ENCODE results near the gene NPR2.

Gene NPR2

GRCh38 chr9:35783418-35783817 lies 8.0 kb upstream of the NPR2 start:
- no peak overlapping the region for H3K27ac ChIP-seq (ENCODE audit: low read depth, low read length)
- no peaks in the 10 kb centered on the region for H3K9me3 ChIP-seq (ENCODE audit: control insufficient read depth, insufficient read depth, low read length)
- H3K4me3 ChIP-seq (ENCODE audit: low read depth, low read length), result no peak overlapping the region
- no peaks in the 10 kb centered on the region for H3K36me3 ChIP-seq (ENCODE audit: control insufficient read depth, insufficient read depth, low read length)
- H3K4me1 ChIP-seq (ENCODE audit: control insufficient read depth, insufficient read depth, low read length), result no peaks in the 10 kb centered on the region
- no peak overlapping the region for H3K9ac ChIP-seq (ENCODE audit: low read depth, low read length)
- no peaks in the 10 kb centered on the region for H3K27me3 ChIP-seq (ENCODE audit: control insufficient read depth, insufficient read depth, low read length)

DNA sequence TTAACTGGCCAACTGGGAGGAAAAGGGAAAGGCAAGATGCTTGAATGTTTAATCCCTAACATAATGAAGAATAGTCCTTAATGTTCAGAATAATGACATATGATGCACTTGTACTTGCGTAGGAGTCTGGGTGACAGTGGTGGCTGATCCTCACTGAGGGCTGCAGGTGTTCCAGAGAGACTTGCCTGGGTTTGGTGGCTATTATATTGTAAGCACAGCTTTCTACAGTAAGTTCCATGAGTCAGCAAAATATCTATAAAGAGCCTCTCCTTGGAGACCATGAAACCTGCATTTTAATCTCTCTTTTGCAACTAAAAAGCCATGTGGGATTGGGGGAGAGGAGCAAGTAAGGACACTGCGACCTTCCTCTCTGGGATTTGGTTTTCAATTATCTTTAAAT lies 1.9 kb upstream of the NPR2 start:
- Histone ChIP-seq H3K4me3 (ENCODE audit: low read depth, low read length) (no peak overlapping the region), H3K9me3 (ENCODE audit: control insufficient read depth, insufficient read depth, low read length) (no peaks in the 10 kb centered on the region), H3K36me3 (ENCODE audit: control insufficient read depth, insufficient read depth, low read length) (no peaks in the 10 kb centered on the region), H3K27ac (ENCODE audit: low read depth, low read length) (no peak overlapping the region), H3K27me3 (ENCODE audit: control insufficient read depth, insufficient read depth, low read length) (peaks cover 7% of the 10 kb centered on the region; the same call in 1 of the 2 replicates), H3K9ac (ENCODE audit: low read depth, low read length) (no peak overlapping the region), H3K4me1 (ENCODE audit: control insufficient read depth, insufficient read depth, low read length) (peaks cover 18% of the 10 kb centered on the region)

DNA sequence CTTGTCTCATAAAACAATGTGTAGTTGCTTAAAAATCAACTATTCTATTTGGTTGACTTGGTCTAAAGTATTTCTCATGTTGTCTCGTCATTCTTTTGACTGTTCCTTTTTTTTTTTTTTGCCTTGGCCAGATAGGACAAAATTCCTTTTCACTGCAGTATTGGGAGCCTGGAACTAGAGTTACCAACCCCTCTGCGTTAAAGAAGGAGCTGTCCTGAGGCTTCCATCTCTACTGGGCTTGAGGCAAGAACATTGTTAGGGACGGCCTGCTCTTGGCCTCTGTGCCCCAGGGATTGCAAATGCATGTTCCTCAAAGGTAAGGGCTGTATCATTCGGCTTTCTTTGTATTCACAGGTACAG lies 1.4 kb upstream of the NPR2 start:
- Histone ChIP-seq H3K27me3 (ENCODE audit: control insufficient read depth, insufficient read depth, low read length) (peaks cover 7% of the 10 kb centered on the region; the same call in 1 of the 2 replicates), H3K9ac (ENCODE audit: low read depth, low read length) (no peak overlapping the region), H3K4me3 (ENCODE audit: low read depth, low read length) (no peak overlapping the region), H3K27ac (ENCODE audit: low read depth, low read length) (no peak overlapping the region), H3K9me3 (ENCODE audit: control insufficient read depth, insufficient read depth, low read length) (no peaks in the 10 kb centered on the region), H3K36me3 (ENCODE audit: control insufficient read depth, insufficient read depth, low read length) (no peaks in the 10 kb centered on the region), H3K4me1 (ENCODE audit: control insufficient read depth, insufficient read depth, low read length) (peaks cover 18% of the 10 kb centered on the region)

GRCh38 chr9:35790385-35791296 lies 750 bp upstream of the NPR2 start:
- H3K4me3 ChIP-seq (ENCODE audit: low read depth, low read length), result peak overlapping the region; percentile 53
- H3K27ac ChIP-seq (ENCODE audit: low read depth, low read length), result peak overlapping the region; percentile 20
- H3K9ac ChIP-seq (ENCODE audit: low read depth, low read length), result peak overlapping the region; percentile 20; the same call in 1 of the 2 replicates
- H3K27me3 ChIP-seq (ENCODE audit: control insufficient read depth, insufficient read depth, low read length), result peaks cover 7% of the 10 kb centered on the region; the same call in 1 of the 2 replicates
- peaks cover 18% of the 10 kb centered on the region for H3K4me1 ChIP-seq (ENCODE audit: control insufficient read depth, insufficient read depth, low read length)
- no peaks in the 10 kb centered on the region for H3K9me3 ChIP-seq (ENCODE audit: control insufficient read depth, insufficient read depth, low read length)
- H3K36me3 ChIP-seq (ENCODE audit: control insufficient read depth, insufficient read depth, low read length), result no peaks in the 10 kb centered on the region

GRCh38 chr9:35792024-35792813 lies 828 bp downstream of the NPR2 start:
- H3K9me3 ChIP-seq (ENCODE audit: control insufficient read depth, insufficient read depth, low read length), result no peaks in the 10 kb centered on the region
- peak overlapping the region; percentile 71; the same call in 1 of the 2 replicates for H3K4me3 ChIP-seq (ENCODE audit: low read depth, low read length)
- no peak overlapping the region for H3K9ac ChIP-seq (ENCODE audit: low read depth, low read length)
- no peak overlapping the region for H3K27ac ChIP-seq (ENCODE audit: low read depth, low read length)
- no peaks in the 10 kb centered on the region for H3K36me3 ChIP-seq (ENCODE audit: control insufficient read depth, insufficient read depth, low read length)
- H3K27me3 ChIP-seq (ENCODE audit: control insufficient read depth, insufficient read depth, low read length), result peaks cover 7% of the 10 kb centered on the region; the same call in 1 of the 2 replicates
- H3K4me1 ChIP-seq (ENCODE audit: control insufficient read depth, insufficient read depth, low read length), result peaks cover 18% of the 10 kb centered on the region

GRCh38 chr9:35792826-35793225 lies 1.4 kb downstream of the NPR2 start:
- H3K36me3 ChIP-seq (ENCODE audit: control insufficient read depth, insufficient read depth, low read length), result no peaks in the 10 kb centered on the region
- peaks cover 18% of the 10 kb centered on the region for H3K4me1 ChIP-seq (ENCODE audit: control insufficient read depth, insufficient read depth, low read length)
- H3K9me3 ChIP-seq (ENCODE audit: control insufficient read depth, insufficient read depth, low read length), result no peaks in the 10 kb centered on the region
- H3K9ac ChIP-seq (ENCODE audit: low read depth, low read length), result no peak overlapping the region
- no peak overlapping the region for H3K27ac ChIP-seq (ENCODE audit: low read depth, low read length)
- peaks cover 7% of the 10 kb centered on the region; the same call in 1 of the 2 replicates for H3K27me3 ChIP-seq (ENCODE audit: control insufficient read depth, insufficient read depth, low read length)
- H3K4me3 ChIP-seq (ENCODE audit: low read depth, low read length), result no peak overlapping the region

GRCh38 chr9:35793461-35793860 lies 2.1 kb downstream of the NPR2 start:
- H3K4me1 ChIP-seq (ENCODE audit: control insufficient read depth, insufficient read depth, low read length), result peaks cover 18% of the 10 kb centered on the region
- no peak overlapping the region for H3K4me3 ChIP-seq (ENCODE audit: low read depth, low read length)
- H3K27me3 ChIP-seq (ENCODE audit: control insufficient read depth, insufficient read depth, low read length), result peaks cover 7% of the 10 kb centered on the region; the same call in 1 of the 2 replicates
- H3K9ac ChIP-seq (ENCODE audit: low read depth, low read length), result no peak overlapping the region
- H3K27ac ChIP-seq (ENCODE audit: low read depth, low read length), result no peak overlapping the region
- no peaks in the 10 kb centered on the region for H3K36me3 ChIP-seq (ENCODE audit: control insufficient read depth, insufficient read depth, low read length)
- H3K9me3 ChIP-seq (ENCODE audit: control insufficient read depth, insufficient read depth, low read length), result no peaks in the 10 kb centered on the region

GRCh38 chr9:35795695-35796094 lies 4.3 kb downstream of the NPR2 start:
- Histone ChIP-seq H3K27ac (ENCODE audit: low read depth, low read length) (no peak overlapping the region), H3K27me3 (ENCODE audit: control insufficient read depth, insufficient read depth, low read length) (peaks cover 4% of the 10 kb centered on the region; the same call in 1 of the 2 replicates), H3K4me3 (ENCODE audit: low read depth, low read length) (no peak overlapping the region), H3K36me3 (ENCODE audit: control insufficient read depth, insufficient read depth, low read length) (no peaks in the 10 kb centered on the region; the same call in 1 of the 2 replicates), H3K4me1 (ENCODE audit: control insufficient read depth, insufficient read depth, low read length) (peaks cover 4% of the 10 kb centered on the region), H3K9me3 (ENCODE audit: control insufficient read depth, insufficient read depth, low read length) (no peaks in the 10 kb centered on the region), H3K9ac (ENCODE audit: low read depth, low read length) (no peak overlapping the region)

DNA sequence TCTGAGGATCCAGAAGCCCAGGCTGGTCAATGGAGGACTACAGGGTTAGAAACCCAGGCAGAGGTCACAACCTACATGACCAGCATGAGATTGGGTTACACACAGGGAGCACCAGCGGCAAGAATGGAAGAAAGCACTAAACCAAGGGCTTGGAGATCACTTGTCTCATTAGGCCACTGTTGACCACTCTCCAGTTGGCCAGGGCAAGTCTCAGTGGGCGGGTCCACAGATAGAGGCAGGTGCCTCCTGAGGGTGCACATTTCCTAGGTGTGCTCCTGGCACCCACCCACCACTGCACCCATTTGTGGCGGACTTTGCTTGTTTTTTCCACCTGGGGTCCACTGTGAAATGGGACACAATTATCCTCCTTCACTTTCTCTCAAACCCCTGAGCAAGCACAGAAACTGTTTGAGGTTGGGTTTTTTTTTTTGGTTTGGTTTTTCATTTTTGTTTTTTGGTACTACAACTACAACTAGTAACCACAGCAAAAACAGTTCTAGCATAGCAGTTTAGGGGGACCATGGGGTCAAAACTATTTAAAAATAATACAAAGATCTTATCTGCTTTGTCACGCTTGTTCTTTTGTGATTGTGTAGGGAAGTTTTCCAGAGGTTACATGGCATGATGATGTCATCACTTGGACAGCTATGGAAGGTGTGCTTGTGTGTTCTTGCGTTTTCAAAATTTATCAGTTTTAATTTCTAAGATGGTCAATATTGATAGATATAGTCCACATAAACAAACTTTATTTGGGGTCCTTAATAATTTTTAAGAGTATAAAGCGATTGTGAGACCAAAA lies 6.1 kb downstream of the NPR2 start:
- no peaks in the 10 kb centered on the region for H3K4me1 ChIP-seq (ENCODE audit: control insufficient read depth, insufficient read depth, low read length)
- H3K4me3 ChIP-seq (ENCODE audit: low read depth, low read length), result no peak overlapping the region
- no peak overlapping the region for H3K9ac ChIP-seq (ENCODE audit: low read depth, low read length)
- no peaks in the 10 kb centered on the region for H3K27me3 ChIP-seq (ENCODE audit: control insufficient read depth, insufficient read depth, low read length)
- no peaks in the 10 kb centered on the region for H3K9me3 ChIP-seq (ENCODE audit: control insufficient read depth, insufficient read depth, low read length)
- no peak overlapping the region for H3K27ac ChIP-seq (ENCODE audit: low read depth, low read length)
- peaks cover 7% of the 10 kb centered on the region; the same call in 1 of the 2 replicates for H3K36me3 ChIP-seq (ENCODE audit: control insufficient read depth, insufficient read depth, low read length)

GRCh38 chr9:35798658-35799374 lies 7.4 kb downstream of the NPR2 start:
- no peaks in the 10 kb centered on the region for H3K4me1 ChIP-seq (ENCODE audit: control insufficient read depth, insufficient read depth, low read length)

More at GRCh38 chr9:35798658-35799374, 7.4 kb downstream of the NPR2 start:
- Histone ChIP-seq H3K9ac (ENCODE audit: low read depth, low read length) (no peak overlapping the region), H3K36me3 (ENCODE audit: control insufficient read depth, insufficient read depth, low read length) (peaks cover 10% of the 10 kb centered on the region), H3K4me3 (ENCODE audit: low read depth, low read length) (no peak overlapping the region), H3K9me3 (ENCODE audit: control insufficient read depth, insufficient read depth, low read length) (no peaks in the 10 kb centered on the region), H3K27ac (ENCODE audit: low read depth, low read length) (no peak overlapping the region), H3K27me3 (ENCODE audit: control insufficient read depth, insufficient read depth, low read length) (no peaks in the 10 kb centered on the region)

All from HUES48 (cell line).